Stimulated activated CD8-positive, alpha-beta memory T cell treated with anti-CD3 and anti-CD28 coated beads, Interleukin-2, amount 100 ng/mL, for 1 hour (primary cell): ENCODE results near the gene SPATS2L.
A peak's percentile ranks its signal among the peaks of the same experiment; 100 is the strongest.

Experiments used
- DNase-seq, 2 donors: peaks; one replicate each; pipeline ENCODE4 v3.0.0-alpha.2; 2020; ENCODE audit warnings: low read depth in 2 of 2

The SPATS2L gene, protein sequence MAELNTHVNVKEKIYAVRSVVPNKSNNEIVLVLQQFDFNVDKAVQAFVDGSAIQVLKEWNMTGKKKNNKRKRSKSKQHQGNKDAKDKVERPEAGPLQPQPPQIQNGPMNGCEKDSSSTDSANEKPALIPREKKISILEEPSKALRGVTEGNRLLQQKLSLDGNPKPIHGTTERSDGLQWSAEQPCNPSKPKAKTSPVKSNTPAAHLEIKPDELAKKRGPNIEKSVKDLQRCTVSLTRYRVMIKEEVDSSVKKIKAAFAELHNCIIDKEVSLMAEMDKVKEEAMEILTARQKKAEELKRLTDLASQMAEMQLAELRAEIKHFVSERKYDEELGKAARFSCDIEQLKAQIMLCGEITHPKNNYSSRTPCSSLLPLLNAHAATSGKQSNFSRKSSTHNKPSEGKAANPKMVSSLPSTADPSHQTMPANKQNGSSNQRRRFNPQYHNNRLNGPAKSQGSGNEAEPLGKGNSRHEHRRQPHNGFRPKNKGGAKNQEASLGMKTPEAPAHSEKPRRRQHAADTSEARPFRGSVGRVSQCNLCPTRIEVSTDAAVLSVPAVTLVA

DNA sequence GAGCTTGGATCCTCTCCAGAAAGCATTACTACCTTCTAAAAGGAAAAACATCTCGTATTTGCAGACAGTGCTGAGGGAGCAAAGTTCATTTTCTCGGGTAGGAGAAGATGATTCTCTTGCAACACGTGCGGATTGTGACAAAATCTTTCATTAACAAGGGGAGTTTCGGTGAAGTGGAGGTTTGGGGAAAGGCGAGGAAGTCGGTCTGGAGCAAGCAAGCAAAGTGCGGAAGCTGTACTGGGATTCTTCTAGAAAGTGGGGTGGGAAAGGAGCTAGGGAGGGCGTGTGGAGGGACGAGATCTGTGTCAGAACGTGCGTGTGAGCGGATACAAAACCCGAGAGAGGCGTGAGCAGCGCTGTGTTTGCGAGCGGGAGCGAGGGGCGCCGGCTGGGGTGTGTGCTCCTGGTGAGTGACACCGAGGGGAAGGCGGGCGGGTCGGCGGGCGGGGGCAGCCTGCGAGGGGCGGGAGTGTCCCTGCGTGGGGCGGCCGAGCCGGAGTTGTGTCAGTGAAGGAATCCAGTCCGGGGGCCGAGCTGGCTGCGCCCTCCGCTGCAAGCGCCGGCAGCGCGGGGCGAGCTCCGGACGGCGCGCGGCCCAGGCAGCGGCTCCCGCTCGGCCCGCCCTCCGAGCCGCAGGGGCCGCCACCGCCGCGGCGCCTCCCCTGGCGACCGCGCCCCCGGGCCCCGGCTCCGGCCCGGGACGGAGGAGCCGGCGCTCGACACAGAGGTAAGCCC is at the start of gene SPATS2L:
Gene SPATS2L (plus strand): TSS at position 498 of the 735 bp plus-strand sequence. CDS start 82,552 bp downstream, outside the sequence.
- peak in 1 of 2 donors; percentile 17 for DNase-seq

DNA sequence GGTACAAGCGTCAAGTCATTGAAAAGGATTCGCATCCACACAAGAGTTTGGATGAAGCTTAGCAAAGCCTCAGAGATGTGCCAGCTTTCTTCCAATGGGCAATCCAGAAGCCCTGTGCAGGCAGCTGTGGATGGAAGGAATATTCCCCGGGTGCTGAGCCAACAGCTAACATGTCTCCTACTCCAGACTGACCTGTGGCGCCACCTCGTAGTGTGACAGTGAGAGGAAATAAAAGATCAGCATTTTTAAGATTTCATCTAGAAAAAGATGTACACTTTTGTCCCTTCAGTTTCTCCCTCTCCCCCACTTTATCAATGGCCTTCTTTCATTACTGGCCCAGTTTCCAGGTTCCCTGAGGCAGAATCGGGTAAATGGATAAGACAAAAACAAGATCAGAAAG is 48.9 kb upstream of the SPATS2L start:
- no peak for DNase-seq

DNA sequence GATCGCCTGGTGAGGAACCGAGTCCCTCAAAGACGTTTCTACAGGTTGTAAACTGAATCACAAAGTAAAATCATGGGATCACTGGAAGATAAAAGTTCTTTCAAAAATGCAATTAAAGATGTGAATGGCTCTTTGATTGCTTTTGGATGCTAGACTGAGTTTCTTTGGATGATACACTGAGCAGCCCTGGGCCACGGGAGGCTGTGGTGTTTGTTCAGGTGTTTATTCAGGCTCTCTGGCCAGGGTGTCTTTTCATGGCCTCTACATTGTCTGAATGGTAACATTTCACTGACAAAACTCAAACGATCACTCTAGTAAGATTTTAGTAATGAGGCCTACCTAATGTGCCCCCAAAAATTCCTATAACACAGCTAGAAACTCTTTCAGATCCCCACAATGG is 48.4 kb upstream of the SPATS2L start:
- DNase-seq, result no peak

DNA sequence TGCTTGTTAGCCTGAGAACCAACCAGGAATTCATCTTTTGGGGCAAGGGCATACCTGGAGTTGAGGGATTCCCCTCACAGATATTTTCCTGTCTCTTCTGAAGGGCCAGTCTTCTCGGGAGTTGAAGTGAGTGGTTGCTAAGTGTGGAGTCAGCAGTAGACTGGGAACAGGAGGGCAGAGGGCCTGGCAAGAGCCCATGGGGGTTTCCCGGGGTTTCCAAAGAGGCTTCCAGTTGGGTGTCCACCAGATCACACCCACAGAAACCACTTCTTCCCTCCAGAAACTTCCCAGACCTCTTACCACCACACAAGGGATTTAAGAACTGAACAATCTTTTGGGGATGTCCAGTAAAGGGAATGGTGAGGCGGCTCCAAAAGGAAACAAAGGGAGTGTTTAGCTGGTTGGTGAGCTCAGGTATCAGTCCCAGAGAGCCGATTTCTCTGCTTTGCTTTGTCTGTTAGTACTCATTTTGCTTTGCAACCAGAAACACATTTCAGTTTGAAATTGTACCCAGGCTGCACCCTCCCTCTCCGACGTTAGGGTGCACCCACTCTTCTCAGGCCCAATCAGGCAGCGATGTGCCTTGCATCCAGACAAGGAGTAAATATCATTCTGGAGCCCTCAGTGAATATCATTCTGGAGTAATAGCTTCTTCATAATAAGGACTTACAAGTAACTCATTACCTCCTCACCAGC is 47.5 kb upstream of the SPATS2L start:
- DNase-seq, result no peak

DNA sequence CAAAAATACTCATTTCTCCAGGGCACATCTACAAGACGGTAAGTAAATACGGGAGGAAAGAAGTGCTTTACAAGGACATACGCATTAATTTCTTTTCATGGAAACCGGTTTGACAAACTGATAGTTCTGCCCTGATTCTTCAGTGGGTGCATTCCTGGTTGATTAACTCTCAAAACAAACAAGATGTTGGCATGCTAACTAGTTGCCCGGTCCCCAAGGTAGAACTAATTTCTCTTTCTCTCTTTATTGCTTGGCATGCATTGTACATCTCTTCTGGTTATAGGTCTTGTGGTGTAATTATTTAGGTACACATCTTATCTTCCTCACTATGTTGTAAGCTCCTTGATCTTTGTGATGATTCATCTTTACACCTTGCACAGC is 46.9 kb upstream of the SPATS2L start:
- no peak for DNase-seq

DNA sequence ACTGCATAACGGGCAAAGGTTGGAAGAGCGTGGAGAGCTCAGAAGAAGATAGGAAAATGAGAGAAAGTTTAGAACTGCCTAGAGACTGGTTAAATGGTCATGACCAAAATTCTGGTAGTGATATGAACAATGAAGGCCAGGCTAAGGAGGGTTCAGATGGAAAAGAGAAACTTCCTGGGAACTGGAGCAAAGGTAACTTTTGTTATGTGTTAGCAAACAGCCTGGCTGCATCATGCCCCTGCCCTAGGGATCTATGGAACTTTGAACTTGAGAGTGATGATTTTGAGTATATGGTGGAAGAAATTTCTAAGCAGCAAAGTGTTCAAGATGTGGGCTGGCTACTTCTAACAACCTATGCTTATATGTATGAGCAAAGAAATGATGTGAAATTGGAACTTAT is 44.4 kb upstream of the SPATS2L start:
- DNase-seq, result no peak

DNA sequence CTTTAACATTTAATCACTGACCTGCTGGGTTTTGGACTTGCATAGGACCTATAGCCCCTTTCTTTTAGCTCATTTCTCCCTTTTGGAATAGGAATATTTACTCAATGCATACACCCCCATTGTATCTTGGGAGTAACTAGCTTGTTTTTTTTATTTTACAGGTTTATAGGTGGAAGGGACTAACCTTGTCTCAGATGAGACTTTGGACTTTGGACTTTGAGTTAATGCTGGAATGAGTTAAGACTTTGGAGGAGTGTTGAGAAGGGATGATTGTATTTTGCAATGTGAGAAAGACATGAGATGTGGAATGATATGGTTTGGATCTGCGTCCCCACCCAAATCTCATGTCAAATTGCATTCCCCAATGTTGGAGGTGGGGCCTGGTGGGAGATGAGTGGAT is 43.2 kb upstream of the SPATS2L start:
- no peak for DNase-seq

DNA sequence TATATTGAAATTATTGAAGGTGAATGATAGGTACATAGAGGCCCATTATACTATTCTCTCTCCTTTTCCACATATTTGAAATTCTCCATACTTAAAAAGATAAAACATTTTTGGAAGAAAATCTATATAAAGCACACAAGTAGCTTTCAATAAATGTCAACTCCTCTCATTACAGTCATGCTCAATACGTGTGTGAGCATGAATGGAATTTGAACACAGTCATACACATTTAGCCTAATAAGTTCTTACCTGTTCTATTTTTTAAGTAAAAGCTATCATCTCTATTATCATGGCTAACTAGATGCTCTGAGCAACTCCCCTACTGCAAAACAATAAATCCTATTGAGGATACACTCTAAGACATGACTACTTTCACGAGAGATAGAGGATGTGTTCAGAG is 41.9 kb upstream of the SPATS2L start:
- DNase-seq, result no peak

DNA sequence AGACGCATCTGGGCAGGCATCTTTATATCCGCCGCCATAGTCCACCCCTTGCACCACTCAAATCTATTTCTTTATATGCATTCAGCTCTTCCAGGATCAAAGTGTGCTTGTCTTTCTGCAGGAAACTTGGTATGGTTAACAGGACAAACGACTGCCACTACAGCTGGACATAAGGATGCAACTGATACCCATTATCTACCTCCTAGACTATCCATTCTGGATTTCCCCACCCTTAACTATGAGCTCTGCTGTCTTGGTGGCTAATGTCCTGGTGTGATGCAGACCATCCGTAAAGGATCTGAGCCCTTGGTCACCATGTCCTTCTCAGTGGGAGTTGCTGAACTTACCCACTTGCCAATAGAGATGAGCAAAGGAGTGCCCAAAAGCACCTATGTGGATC is 40.1 kb upstream of the SPATS2L start:
- no peak for DNase-seq

DNA sequence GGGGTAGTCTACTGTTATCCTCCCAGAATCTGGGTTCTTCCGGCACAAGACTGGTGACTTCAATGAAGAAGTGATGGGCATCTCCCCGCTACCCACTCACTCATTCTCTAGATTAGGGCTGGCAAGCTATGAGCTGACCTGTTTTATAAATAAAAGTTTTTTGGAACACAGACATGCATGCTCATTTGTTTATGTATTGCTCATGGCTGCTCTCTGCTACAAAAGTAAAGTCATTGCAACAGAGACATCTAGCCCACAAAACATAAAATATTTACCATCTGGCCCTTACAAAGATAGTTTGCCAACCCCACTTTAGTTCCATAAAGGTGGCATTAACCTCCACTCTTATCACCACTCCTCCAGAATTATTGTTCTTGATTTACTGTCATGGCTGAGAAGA is 39.1 kb upstream of the SPATS2L start:
- DNase-seq, result no peak

DNA sequence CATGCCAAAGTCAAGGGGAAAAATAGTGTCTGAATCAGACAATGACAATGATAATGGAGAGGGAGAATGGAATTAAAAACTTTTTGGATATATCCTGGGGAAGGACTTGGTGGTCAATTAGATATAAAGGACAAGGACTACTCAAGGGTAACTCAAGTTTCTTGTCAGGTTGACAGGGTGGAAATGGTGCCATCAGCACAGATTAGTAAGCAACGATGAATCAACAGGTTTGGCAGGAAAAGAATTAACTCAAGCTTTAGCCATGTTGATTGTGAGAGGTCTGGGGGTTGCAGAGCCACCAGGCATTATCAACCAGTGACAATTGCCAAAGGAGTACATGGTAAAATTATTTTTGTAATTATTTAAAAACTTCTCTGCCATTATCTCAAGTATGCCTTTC is 35.8 kb upstream of the SPATS2L start:
- DNase-seq, result no peak

DNA sequence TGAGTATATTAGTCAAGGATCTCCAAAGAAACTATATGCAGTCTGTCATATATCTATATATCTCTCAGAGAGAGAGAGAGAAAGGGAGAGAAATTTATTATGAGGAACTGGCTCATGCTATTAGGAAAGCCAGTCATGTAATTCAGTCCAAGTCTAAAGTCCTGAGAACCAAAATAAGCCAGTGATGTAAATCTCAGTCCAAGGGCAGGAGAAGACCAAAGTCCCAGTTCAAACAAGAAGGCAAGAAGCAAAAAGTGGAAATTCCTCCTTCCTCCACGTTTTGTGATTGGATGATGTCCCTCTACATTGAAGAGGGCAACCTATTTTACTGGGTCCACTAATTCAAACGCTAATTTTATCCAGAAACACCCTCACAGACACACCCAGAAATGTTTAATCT is 34.2 kb upstream of the SPATS2L start:
- DNase-seq, result no peak

DNA sequence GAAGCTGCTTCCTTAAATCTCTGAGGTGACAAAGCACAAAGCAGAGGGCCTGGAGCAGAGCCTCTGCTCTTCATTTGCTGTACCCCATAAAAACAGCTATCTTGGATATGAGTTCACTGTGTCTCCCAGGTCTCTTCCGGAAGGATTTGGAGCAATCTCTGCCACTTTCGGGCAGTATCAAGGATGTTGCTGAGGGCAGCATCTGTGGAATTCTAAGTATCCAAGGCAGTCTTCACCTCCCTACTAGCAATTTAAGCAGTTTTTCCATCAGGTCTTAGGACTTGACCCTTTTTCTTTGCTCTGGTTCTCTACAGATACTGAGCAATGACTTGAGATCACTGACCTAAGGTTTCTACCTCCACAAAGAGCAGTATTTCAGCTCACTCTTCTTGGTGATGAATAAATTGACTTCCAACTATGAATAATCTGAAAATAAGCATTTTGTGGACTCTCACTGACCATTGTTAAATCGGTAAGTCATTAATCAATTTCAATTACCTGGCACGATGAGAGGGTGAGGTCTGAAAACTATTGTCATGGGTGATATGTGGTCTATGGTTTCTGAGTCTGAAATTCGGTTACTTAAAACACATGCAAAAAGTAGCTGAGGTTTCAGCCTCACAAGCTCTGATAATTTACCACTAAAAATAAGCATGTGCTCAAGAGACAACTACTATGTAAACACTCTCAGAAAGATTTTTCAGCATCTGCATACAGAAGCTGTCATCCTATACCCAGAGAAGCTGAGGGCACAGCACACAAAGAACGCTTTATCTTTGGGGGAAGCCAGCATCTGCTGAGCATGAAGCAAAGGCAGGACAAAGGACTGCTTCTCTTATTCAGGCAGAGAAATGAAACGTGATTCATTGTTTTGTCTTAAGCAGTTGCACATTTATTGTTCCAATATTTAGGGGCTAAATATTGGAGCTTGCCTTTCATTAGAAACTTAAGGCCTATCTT is 32.1 kb upstream of the SPATS2L start:
- DNase-seq, result no peak

DNA sequence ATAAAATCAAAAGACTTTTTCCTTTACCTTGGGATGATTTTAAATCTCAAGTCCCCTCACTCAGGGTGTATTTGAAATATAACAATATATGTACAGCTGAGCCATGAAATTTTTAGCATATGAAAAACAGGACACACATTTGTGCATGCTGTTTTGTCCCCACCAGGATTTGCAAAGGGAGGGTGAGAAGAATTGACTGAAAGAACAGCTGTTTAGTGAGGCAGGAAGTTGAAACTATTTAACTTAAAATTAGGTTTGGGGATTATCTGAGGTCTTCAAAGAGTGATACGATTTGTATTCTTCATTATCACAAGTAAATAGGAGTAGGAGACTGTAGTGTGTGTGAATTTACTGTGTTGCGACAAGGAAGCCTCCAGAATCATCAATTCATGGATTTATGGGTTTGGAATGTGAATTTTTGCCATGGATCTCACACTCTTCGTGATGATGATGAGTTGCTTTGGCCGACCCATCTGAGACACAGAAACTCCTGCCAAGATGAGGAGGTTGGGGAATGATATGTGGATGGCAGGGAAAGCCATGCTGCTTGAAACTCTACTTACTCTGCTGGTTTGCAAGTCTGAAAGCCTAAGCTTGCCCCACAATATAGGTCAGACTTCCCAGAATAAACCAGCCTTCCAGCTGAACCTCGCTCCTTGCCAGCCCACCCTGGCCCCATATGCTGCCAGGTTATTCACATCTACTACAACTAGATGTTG is 31.0 kb upstream of the SPATS2L start:
- DNase-seq, result no peak

DNA sequence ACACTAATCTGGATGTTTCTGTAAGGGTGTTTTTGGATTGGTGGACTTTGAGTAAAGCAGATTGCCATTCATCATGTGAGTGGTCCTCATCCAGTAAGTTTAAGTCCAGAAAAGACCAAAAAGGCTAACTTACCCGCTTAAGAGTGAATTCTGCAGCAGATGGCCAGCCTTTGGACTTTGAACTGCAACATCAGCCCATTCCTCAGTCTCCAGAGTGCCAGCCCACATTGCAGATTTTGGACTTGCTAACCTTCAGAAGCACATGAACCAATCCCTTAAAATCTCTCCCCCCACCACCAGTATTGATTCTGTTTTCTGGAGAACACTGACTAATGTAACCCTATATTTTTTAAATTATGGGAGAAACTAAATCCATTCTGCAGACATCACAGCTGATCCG is 30.0 kb upstream of the SPATS2L start:
- DNase-seq, result no peak

DNA sequence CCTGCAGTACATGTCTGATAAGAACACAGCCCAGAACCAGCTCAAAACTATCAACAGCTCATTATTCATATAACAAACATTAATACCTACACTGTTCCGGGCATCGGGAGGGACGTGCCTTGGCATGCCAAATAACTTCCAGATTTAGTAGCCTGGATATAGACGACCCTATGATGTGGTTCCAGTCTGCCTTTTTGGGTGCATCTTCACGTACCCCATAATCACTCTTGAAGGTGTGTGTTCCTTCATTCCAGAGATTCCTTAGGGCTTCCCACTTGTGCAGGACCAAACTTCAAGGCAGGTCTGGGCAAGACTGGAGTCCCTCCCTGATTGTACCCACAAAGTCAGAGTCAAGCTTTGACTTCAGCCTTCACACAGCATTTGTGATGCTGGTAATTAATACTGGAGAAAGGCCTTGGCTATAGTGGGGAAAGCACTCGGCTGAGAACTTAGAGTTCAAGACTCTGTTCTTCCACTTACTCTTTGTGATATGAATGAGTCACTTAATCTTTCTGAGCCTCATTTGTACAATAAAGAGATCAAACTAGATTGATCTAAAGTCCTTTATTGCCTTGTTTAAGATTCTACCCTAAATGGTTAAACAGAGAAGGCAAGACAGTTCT is 27.7 kb upstream of the SPATS2L start:
- DNase-seq, result no peak

DNA sequence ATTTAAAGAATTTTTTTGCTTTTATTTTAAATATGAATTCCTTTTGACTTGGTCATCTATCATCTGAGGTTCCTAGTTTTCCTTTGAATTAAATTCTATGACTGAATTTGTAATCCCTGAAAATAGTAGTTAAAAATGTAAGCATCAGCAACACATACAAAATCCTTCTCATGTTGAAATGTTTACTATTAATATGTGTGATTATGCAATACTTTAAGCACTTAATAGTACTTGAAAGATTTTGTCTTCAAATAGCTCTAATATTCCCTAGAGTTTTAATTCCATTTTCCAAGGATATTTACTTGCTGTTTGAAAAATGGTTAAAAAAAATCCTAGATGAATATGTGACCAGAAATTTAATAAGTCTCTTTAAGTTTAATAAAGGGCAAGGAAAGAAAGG is 26.6 kb upstream of the SPATS2L start:
- DNase-seq, result no peak

DNA sequence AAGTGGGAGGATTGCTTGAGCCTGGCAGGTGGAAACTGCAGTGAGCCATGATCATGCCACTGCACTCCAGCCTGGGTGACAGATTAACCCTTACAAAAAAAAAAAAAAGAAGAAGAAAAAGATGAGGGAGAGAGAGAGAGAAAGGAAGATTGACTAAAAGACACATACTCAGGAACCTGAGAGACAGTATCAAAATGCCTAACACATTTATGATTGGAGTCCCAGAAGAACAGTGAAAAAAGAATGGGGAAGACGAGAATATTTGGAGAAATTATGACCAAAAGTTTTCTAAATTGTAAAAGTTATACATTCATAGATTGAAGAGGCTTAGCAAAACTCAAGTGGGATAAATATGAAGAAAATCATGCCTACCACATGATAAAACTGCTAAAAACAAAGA is 19.9 kb upstream of the SPATS2L start:
- no peak for DNase-seq

DNA sequence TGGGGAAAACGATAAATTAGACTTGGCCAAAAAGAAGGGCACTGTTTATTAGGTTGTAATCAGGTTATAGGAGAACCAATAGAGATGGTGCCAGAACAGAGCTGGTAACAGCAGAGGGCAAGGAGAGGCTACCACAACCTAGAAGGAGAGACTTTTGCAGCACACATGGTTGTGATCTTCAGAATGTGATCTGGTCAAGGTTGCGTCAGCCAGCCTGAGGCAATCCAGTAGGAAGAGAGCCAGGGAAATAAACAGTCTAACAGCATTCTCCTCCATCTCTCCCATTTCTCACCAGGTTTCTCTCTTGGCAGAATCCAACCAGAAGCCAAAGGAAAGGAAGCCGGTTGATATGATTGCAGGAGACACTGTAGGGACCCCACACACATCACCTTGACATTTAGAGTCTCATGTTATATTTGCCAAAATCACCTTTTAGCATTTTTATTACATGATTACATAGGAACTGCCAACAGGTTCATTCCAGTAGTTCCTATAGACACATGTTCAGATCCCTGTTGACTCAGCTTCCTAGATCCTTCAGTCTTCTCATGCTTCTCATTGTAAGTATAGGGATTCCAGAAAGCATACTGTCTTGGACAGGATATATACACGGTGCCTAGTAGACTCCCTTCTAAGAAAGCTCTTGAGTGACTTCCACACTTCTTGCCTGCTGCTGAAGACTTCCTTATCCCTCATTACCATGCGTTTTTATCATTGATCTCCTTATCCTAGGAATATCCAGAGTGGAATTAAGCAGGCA is 17.6 kb upstream of the SPATS2L start:
- DNase-seq, result no peak
